ENCODE measurements around the gene OTOL1. TPM values are rescaled to one million over a fixed set of nuclear protein-coding genes. Genes with fewer than 3 reads are reported as not detected.

Gene OTOL1
- total and polyA plus RNA-seq, 10 of the 15 experiments (the other 5 are each of a cell fraction or from before 2014, with no cell fraction given), result not detected

DNA sequence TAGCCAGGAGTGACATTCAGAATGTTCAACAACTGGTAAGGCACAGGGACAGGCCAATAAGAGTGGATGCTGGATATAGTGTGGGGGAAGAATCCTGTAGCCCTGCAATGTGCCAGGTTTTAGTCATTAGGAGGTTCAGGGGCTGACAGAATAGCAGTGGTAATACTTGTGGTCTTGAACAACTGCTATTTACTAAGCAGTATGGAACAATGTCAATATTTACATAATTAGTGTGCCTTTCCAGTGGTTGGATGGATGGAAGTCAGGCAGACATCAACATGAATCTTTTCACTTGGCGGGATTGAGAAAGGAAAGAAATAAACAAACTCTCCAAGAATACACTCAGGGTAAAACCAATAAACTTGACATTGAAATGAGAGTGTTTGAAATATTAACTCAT lies 55.1 kb downstream of the OTOL1 start (continued):
- no peak for TF ChIP-seq BCLAF1 (IDR thresholded peaks at IDR 0.05)
- no peak for TF ChIP-seq POU2F2 (IDR thresholded peaks at IDR 0.05; ENCODE audit: borderline replicate concordance, low read depth, low read length)
- no peak for TF ChIP-seq NR2C2 (IDR thresholded peaks at IDR 0.05; ENCODE audit: borderline replicate concordance, control insufficient read depth, insufficient read length, low read depth)
- TF ChIP-seq, protein P1, sequence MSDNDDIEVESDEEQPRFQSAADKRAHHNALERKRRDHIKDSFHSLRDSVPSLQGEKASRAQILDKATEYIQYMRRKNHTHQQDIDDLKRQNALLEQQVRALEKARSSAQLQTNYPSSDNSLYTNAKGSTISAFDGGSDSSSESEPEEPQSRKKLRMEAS (IDR thresholded peaks at IDR 0.05; ENCODE audit: low read depth, low read length), result no peak

- in situ Hi-C loops (cut with MboI), result loop anchor here (25.0 kb wide), 1 partner anchor 1934 kb away; no protein-coding TSS in a partner anchor
- TF ChIP-seq, protein P2, sequence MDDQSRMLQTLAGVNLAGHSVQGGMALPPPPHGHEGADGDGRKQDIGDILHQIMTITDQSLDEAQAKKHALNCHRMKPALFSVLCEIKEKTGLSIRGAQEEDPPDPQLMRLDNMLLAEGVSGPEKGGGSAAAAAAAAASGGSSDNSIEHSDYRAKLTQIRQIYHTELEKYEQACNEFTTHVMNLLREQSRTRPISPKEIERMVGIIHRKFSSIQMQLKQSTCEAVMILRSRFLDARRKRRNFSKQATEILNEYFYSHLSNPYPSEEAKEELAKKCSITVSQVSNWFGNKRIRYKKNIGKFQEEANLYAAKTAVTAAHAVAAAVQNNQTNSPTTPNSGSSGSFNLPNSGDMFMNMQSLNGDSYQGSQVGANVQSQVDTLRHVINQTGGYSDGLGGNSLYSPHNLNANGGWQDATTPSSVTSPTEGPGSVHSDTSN (IDR thresholded peaks at IDR 0.05; ENCODE audit: insufficient replicate concordance, low read depth, low read length), result no peak
- TF ChIP-seq ELK1 (IDR thresholded peaks at IDR 0.05; ENCODE audit: low read depth, low read length) (no peak), ZNF384 (IDR thresholded peaks at IDR 0.05; ENCODE audit: borderline replicate concordance, low read depth, low read length) (no peak), GATAD2B (conservative IDR thresholded peaks at IDR 0.05; ENCODE audit: low read depth) (no peak), ATF2 (IDR thresholded peaks at IDR 0.05; ENCODE audit: low read length) (no peak), EGR1 (IDR thresholded peaks at IDR 0.05; ENCODE audit: borderline replicate concordance in 1 of 2, low read depth in 2 of 2, low read length in 2 of 2) (no peak), NR2C1 (IDR thresholded peaks at IDR 0.05) (no peak), ASH2L (IDR thresholded peaks at IDR 0.05; ENCODE audit: borderline replicate concordance, low read depth) (no peak), JUND (IDR thresholded peaks at IDR 0.05; ENCODE audit: low read depth, low read length) (no peak), ZNF24 (IDR thresholded peaks at IDR 0.05) (no peak), FOS (IDR thresholded peaks at IDR 0.05; ENCODE audit: borderline replicate concordance, extremely low read depth, insufficient read length) (no peak)
Measured at GRCh38 chr3:161552984-161553560, 56.5 kb downstream of the OTOL1 start.

More at GRCh38 chr3:161552984-161553560, 56.5 kb downstream of the OTOL1 start:
- Histone ChIP-seq H3K4me2 (ENCODE audit: control insufficient read depth, insufficient read depth) (no peak overlapping the region), H3K79me2 (ENCODE audit: control insufficient read depth, insufficient read depth, low read length) (no peaks in the 10 kb centered on the region), H3K36me3 (ENCODE audit: control insufficient read depth in 2 of 2, insufficient read depth in 2 of 2, low read length in 1 of 2) (no peaks in the 10 kb centered on the region), H3K27me3 (replicated peaks in 1 of 2; ENCODE audit: control insufficient read depth in 2 of 2, insufficient read depth in 2 of 2, low read length in 1 of 2) (peaks cover 0 to 3% of the 10 kb centered on the region in 2 experiments; a peak in 1 of 4 replicates), H3K4me1 (ENCODE audit: control insufficient read depth, insufficient read depth, low read length) (no peaks in the 10 kb centered on the region), H4K20me1 (ENCODE audit: control insufficient read depth, insufficient read depth) (no peaks in the 10 kb centered on the region), H3K9ac (ENCODE audit: control insufficient read depth, insufficient read depth, low read length) (no peak overlapping the region), H2AFZ (ENCODE audit: control insufficient read depth, low read depth, low read length) (no peak overlapping the region), H3K9me3 (replicated peaks; ENCODE audit: control insufficient read depth, insufficient read depth, low read length) (no peaks in the 10 kb centered on the region), H3K4me3 (no peak overlapping the region), H3K27ac (ENCODE audit: control insufficient read depth, insufficient read depth) (no peak overlapping the region)
- DNase-seq (ENCODE audit: low read depth, low spot score), result no peak
- no TSS peak for BruUV-seq (replicated peaks)
- ChIA-PET POLR2A (no interaction called here), CTCF (interaction anchor here (1.0 to 1.4 kb wide), 2 partner anchors 12 to 135 kb away, joined by 4 to 5 read pairs; no protein-coding TSS in a partner anchor), RAD21 (ENCODE audit: unreplicated experiment) (interaction anchor here (1.4 kb wide), 1 partner anchor 30 kb away, joined by 3 read pairs; no protein-coding TSS in a partner anchor), SMC1A (ENCODE audit: uncharacterized antibody, unreplicated experiment) (interaction anchor here (0.6 to 1.0 kb wide), 2 partner anchors 9 to 141 kb away, joined by 3 to 4 read pairs; no protein-coding TSS in a partner anchor)
- peak; percentile 47; the same call in 1 of the 3 replicates for ATAC-seq
- WGBS (ENCODE audit: insufficient coverage, insufficient replicate concordance, low lambda C conversion rate, missing lambda C conversion rate), result 32% methylated on average over 6 of the region's 6 CpGs
- no peak for FAIRE-seq
- intact Hi-C loops (cut with micrococcal nuclease; ENCODE audit: unreplicated experiment), result no loop called here

All from GM12878 (cell line).